Measurements from ENCODE around the gene COMMD2. TPM values are rescaled to one million over a fixed set of nuclear protein-coding genes. Genes with fewer than 3 reads are reported as not detected.
A peak's percentile ranks its signal among the peaks of the same experiment; 100 is the strongest.

COMMD2 gene
- total and polyA plus RNA-seq, 2 of the 4 experiments (the other 2 are of a cell fraction) = 23.6 to 46.1 TPM

DNA sequence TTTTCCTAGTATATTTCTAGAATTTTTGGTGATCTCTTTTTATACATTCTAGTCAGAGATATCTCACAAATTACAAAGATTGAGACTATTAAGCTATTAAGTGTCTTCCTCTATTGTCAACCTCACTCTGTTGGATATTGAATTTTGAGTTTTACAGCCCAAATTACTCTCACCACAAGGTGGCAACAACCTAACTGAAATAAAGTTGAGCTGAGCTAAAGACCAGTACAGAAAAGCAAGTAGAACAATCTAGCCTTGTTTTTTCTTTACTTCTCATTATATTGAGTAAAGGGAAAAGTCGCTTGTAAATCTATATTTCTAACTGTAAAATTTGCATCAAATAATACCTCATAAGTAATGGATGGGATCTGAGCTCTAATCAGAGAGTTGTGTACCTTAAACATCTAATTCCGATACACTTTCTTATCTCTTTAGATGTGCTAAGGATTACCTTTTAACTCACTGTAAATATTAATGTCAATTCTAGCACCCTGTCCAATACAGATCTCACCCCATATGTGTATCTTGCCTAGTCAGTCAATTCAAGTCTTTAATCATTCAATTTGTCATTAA lies 13.6 kb upstream of the COMMD2 start:
- ATAC-seq (ENCODE audit: low read depth) = peak; percentile 80

More for the DNA sequence above, 13.6 kb upstream of the COMMD2 start:
- H3K4me2 ChIP-seq (ENCODE audit: low read depth, low read length) = no peak overlapping the region
- H4K8ac ChIP-seq (ENCODE audit: low read depth in 2 of 2, low read length in 2 of 2) = no peak overlapping the region
- ChIA-PET CTCF (interaction anchor here (0.6 to 5.5 kb wide), 11 partner anchors 9 to 451 kb away, joined by 3 to 58 read pairs (median 3); partner anchors contain the start of genes COMMD2 and RNF13), POLR2A (ENCODE audit: unreplicated experiment) (interaction anchor here (1.0 kb wide), 1 partner anchor 42 kb away, joined by 3 read pairs; no protein-coding TSS in a partner anchor)
- no peak overlapping the region for H2BK5ac ChIP-seq (ENCODE audit: low read depth, low read length, poor library complexity, severe bottlenecking)
- H3K27ac ChIP-seq (ENCODE audit: insufficient read depth, low read length) = no peak overlapping the region
- peaks cover 39% of the 10 kb centered on the region for H3K27me3 ChIP-seq (ENCODE audit: control insufficient read depth, insufficient read depth, low read length)
- in situ Hi-C loops (cut with MboI; ENCODE audit: low sequenced_read_pairs) = no loop called here
- H4K20me1 ChIP-seq (ENCODE audit: insufficient read depth, low read length) = no peaks in the 10 kb centered on the region
- H3K56ac ChIP-seq (ENCODE audit: extremely low read depth, insufficient read depth, low read length) = no peak overlapping the region
- no peak overlapping the region for H3K18ac ChIP-seq (ENCODE audit: low read depth, low read length)
- no peaks in the 10 kb centered on the region for H3K9me3 ChIP-seq (ENCODE audit: control insufficient read depth, insufficient read depth, low read length)
- no peak overlapping the region for H2BK120ac ChIP-seq (ENCODE audit: low read depth, low read length)
- H3K4me1 ChIP-seq (ENCODE audit: control insufficient read depth, insufficient read depth, low read length) = no peaks in the 10 kb centered on the region
- H3K36me3 ChIP-seq (ENCODE audit: control insufficient read depth, insufficient read depth, low read length) = no peaks in the 10 kb centered on the region
- H3K79me1 ChIP-seq (ENCODE audit: low read depth in 1 of 2, low read length in 2 of 2) = no peaks in the 10 kb centered on the region
- peaks cover 2% of the 10 kb centered on the region; the same call in 1 of the 2 replicates for H3K9me1 ChIP-seq (ENCODE audit: insufficient read depth, low read length)
- dilution Hi-C loops (cut with HindIII; ENCODE audit: low sequenced_read_pairs, unreplicated experiment) = no loop called here
- no peak overlapping the region for H2BK15ac ChIP-seq (ENCODE audit: low read depth, low read length)
- intact Hi-C loops (cut with micrococcal nuclease) = loop anchor here (1.0 kb wide), 2 partner anchors 42 to 455 kb away; no protein-coding TSS in a partner anchor
- no peak overlapping the region for H3K4ac ChIP-seq (ENCODE audit: low read depth, low read length)
- H3K9ac ChIP-seq (ENCODE audit: low read depth, low read length) = no peak overlapping the region
- H2BK20ac ChIP-seq (ENCODE audit: low read depth, low read length) = no peak overlapping the region
- BruUV-seq (replicated peaks) = no TSS peak
- WGBS, 2 experiments (ENCODE audit: extremely low coverage in 2 of 2, insufficient read length in 1 of 2) = no CpG with 5 or more reads among the region's 2 CpGs
- H3K4me3 ChIP-seq (ENCODE audit: insufficient read depth, low read depth, low read length) = no peak overlapping the region
- DNase-seq = peak; percentile 67
- H4K91ac ChIP-seq (ENCODE audit: insufficient read depth, low read depth, low read length) = no peak overlapping the region
- H2AK9ac ChIP-seq (replicated peaks; ENCODE audit: low read depth, low read length, poor library complexity) = no peak overlapping the region
- H4K5ac ChIP-seq (ENCODE audit: low read depth, low read length) = no peak overlapping the region
- H2AFZ ChIP-seq (replicated peaks; ENCODE audit: low read length, poor library complexity) = no peak overlapping the region
- no peak overlapping the region for H3K23ac ChIP-seq (ENCODE audit: low read depth, low read length)
- TF ChIP-seq MAZ (IDR thresholded peaks at IDR 0.05; ENCODE audit: borderline replicate concordance, low read depth, low read length) (no peak), FOS (IDR thresholded peaks at IDR 0.05; ENCODE audit: low read depth, low read length) (no peak), POLR2A (IDR thresholded peaks at IDR 0.05; ENCODE audit: low read depth, low read length) (no peak), ELK1 (IDR thresholded peaks at IDR 0.05; ENCODE audit: borderline replicate concordance, low read depth, low read length) (no peak), MXI1 (IDR thresholded peaks at IDR 0.05; ENCODE audit: borderline replicate concordance, low read depth, low read length) (no peak), USF2 (IDR thresholded peaks at IDR 0.05; ENCODE audit: low read depth, low read length) (no peak), MAFK (IDR thresholded peaks at IDR 0.05; ENCODE audit: low read depth, low read length) (no peak), SMC3 (IDR thresholded peaks at IDR 0.05; ENCODE audit: low read depth, low read length) (peak; percentile 75), RFX5 (IDR thresholded peaks at IDR 0.05; ENCODE audit: low read depth, low read length) (no peak), CTCF (conservative IDR thresholded peaks at IDR 0.05; ENCODE audit: low read depth, low read length) (peak; percentile 74), RAD21 (IDR thresholded peaks at IDR 0.05; ENCODE audit: low read length) (peak; percentile 67), NFE2L2 (IDR thresholded peaks at IDR 0.05; ENCODE audit: low read depth, low read length) (no peak), CHD1 (IDR thresholded peaks at IDR 0.05; ENCODE audit: low read depth, low read length) (no peak), CEBPB (IDR thresholded peaks at IDR 0.05; ENCODE audit: low read depth, low read length) (no peak), RCOR1 (IDR thresholded peaks at IDR 0.05; ENCODE audit: insufficient replicate concordance, low read length) (no peak), BHLHE40 (IDR thresholded peaks at IDR 0.05; ENCODE audit: low read depth, low read length) (no peak)
- H2AK5ac ChIP-seq (ENCODE audit: low read depth, low read length) = no peak overlapping the region
- no peak overlapping the region for H3K14ac ChIP-seq (replicated peaks; ENCODE audit: low read depth, low read length)

Measured in IMR-90 (cell line).